Effector memory CD4-positive, alpha-beta T cell (primary cell): ENCODE results near the gene PPP3R1.
"Not testable (repeated sequence)": the region's sequence is repeated elsewhere in the genome, so short reads cannot be mapped to it uniquely, and the experiment has no call there.

Experiments used
- DNase-seq, 3 donors: peaks; one replicate each; pipeline ENCODE4 v3.0.0-alpha.2; 2020
- H3K27ac ChIP-seq: 2 replicates; pipeline ENCODE4 v1.7.0; 2013; ENCODE audit warnings: mild to moderate bottlenecking, low read length, moderate library complexity; ENCODE audit not compliant: insufficient read depth, poor library complexity, severe bottlenecking
- H3K27me3 ChIP-seq: replicated peaks from 2 replicates; pipeline ENCODE4 v1.7.0; 2013; ENCODE audit warnings: mild to moderate bottlenecking, low read length; ENCODE audit not compliant: insufficient read depth, control insufficient read depth, poor library complexity, severe bottlenecking
- H3K36me3 ChIP-seq: 2 replicates; pipeline ENCODE4 v1.7.0; 2013; ENCODE audit warnings: mild to moderate bottlenecking, low read length, moderate library complexity; ENCODE audit not compliant: control insufficient read depth, insufficient read depth
- H3K4me1 ChIP-seq: 2 replicates; pipeline ENCODE4 v1.7.0; 2013; ENCODE audit warnings: low read length, mild to moderate bottlenecking; ENCODE audit not compliant: control insufficient read depth, insufficient read depth, poor library complexity, severe bottlenecking
- H3K4me3 ChIP-seq: 2 replicates; pipeline ENCODE4 v1.7.0; 2013; ENCODE audit warnings: low read length, low read depth, mild to moderate bottlenecking; ENCODE audit not compliant: insufficient read depth, poor library complexity, severe bottlenecking
- H3K9me3 ChIP-seq: 2 replicates; pipeline ENCODE4 v1.7.0; 2013; ENCODE audit warnings: mild to moderate bottlenecking, low read length, moderate library complexity; ENCODE audit not compliant: control insufficient read depth

Gene PPP3R1

GRCh38 chr2:68178432-68178831 is 73.9 kb downstream of the PPP3R1 start:
- DNase-seq = no peak
- Histone ChIP-seq H3K4me1 (no peaks in the 10 kb centered on the region), H3K4me3 (no peak overlapping the region), H3K27me3 (no peaks in the 10 kb centered on the region), H3K9me3 (no peaks in the 10 kb centered on the region), H3K27ac (no peak overlapping the region), H3K36me3 (peaks cover 48% of the 10 kb centered on the region)

DNA sequence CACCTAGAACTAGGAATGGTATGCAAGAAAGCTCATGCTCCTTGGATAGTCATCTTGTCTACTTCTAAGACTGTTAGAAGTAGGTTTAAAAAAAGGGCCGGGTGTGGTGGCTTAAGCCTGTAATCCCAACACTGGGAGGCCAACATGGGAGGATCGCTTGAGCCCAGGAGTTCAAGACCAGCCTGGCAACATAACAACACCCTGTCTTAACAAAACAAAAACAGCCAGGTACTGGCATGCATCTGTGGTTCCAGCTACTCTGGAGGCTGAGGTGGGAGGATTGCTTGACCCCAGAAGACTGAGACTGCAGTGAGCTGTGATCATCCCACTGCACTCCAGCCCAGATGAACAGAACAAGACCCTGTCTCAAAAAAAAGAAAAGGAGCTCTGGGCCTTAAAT is 74.8 kb downstream of the PPP3R1 start:
- H3K36me3 ChIP-seq = peaks cover 44% of the 10 kb centered on the region

DNA sequence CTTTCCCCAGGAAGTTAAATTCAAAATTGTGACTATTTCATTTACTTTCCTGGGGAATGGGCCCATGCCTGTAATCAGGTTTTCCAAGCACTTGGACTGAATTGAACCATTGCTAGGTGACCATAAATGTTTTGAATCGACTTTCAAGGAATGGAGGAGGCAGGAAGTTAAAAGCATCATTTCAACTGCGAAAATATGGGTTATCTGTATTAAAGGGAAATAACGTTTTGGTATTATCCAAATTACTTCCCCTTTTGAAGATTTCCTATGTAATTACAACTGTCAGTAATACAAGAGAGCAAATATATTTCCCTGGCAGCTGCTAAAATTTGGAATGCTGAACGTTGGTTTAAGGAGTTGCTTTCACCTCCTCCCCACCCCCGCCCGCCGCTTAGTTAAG is 75.7 kb downstream of the PPP3R1 start:
- H3K27ac ChIP-seq = no peak overlapping the region
- peaks cover 52% of the 10 kb centered on the region for H3K36me3 ChIP-seq
- H3K27me3 ChIP-seq = no peaks in the 10 kb centered on the region
- H3K4me1 ChIP-seq = no peaks in the 10 kb centered on the region
- no peak overlapping the region for H3K4me3 ChIP-seq
- no peak for DNase-seq
- no peaks in the 10 kb centered on the region for H3K9me3 ChIP-seq

More for the DNA sequence above, 74.8 kb downstream of the PPP3R1 start:
- Histone ChIP-seq H3K27ac (no peak overlapping the region), H3K4me3 (no peak overlapping the region), H3K27me3 (no peaks in the 10 kb centered on the region), H3K4me1 (no peaks in the 10 kb centered on the region), H3K9me3 (no peaks in the 10 kb centered on the region)
- DNase-seq = no peak

- H3K4me3 ChIP-seq, H3K27me3 ChIP-seq, DNase-seq, H3K9me3 ChIP-seq, H3K4me1 ChIP-seq, H3K27ac ChIP-seq: not testable (repeated sequence)
- H3K36me3 ChIP-seq = peaks cover 50% of the 10 kb centered on the region
Measured at GRCh38 chr2:68175210-68175609, 77.1 kb downstream of the PPP3R1 start.

- no peaks in the 10 kb centered on the region for H3K27me3 ChIP-seq
- no peak overlapping the region for H3K4me3 ChIP-seq
- DNase-seq = no peak
- no peaks in the 10 kb centered on the region for H3K9me3 ChIP-seq
- H3K27ac ChIP-seq = no peak overlapping the region
- peaks cover 39% of the 10 kb centered on the region for H3K36me3 ChIP-seq
- no peaks in the 10 kb centered on the region for H3K4me1 ChIP-seq
Measured at GRCh38 chr2:68172990-68173700, 79.2 kb downstream of the PPP3R1 start.

DNA sequence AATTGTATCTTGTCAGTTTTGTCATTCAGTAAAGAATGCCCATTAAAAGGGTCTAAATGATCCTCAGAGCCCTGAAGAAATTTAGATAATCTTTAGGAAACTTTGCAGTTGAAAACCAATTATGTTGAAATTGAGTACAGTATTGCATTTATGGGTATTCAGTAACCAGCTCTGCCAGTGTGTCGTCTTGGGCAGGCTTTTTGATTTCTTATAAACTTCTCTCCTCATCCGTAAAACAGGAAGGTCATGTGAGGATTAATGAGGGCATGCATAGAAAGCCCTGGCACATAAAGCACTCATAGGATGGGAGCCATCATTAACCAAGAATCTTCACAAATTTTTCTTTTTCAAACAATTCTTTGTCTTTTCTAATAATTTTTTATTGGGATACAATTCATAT is 79.8 kb downstream of the PPP3R1 start:
- Histone ChIP-seq H3K4me3 (no peak overlapping the region), H3K27ac (no peak overlapping the region), H3K9me3 (no peaks in the 10 kb centered on the region), H3K4me1 (no peaks in the 10 kb centered on the region), H3K36me3 (peaks cover 34% of the 10 kb centered on the region), H3K27me3 (no peaks in the 10 kb centered on the region)
- DNase-seq = no peak

- Histone ChIP-seq H3K9me3 (no peaks in the 10 kb centered on the region), H3K27me3 (no peaks in the 10 kb centered on the region), H3K27ac (no peak overlapping the region), H3K4me3 (no peak overlapping the region), H3K36me3 (peaks cover 26% of the 10 kb centered on the region), H3K4me1 (no peaks in the 10 kb centered on the region)
- no peak for DNase-seq
Measured at GRCh38 chr2:68171684-68172083, 80.6 kb downstream of the PPP3R1 start.

DNA sequence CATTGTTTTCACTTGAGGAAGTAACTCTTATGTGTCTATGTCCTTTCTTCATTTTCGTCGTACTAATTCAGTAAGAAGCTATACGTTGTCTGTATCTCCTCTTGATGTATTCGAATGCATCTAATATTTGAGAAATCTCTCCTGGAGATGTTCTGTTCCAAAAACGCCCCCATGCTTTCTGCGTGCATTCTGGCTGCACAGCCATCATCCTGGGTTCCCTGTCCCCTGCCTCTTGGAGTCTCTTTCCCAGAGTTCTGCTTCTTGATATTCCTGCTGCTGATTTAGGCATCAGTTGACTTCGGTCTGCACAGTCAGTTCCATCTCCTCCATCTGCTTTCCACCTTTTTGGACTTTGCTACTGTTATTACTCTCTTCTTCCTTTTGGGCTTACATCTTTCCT is 81.2 kb downstream of the PPP3R1 start:
- Histone ChIP-seq H3K4me3 (no peak overlapping the region), H3K36me3 (peaks cover 27% of the 10 kb centered on the region), H3K27ac (no peak overlapping the region), H3K4me1 (no peaks in the 10 kb centered on the region), H3K27me3 (no peaks in the 10 kb centered on the region), H3K9me3 (no peaks in the 10 kb centered on the region)
- no peak for DNase-seq

- no peaks in the 10 kb centered on the region for H3K27me3 ChIP-seq
- H3K9me3 ChIP-seq = no peaks in the 10 kb centered on the region
- peaks cover 31% of the 10 kb centered on the region for H3K36me3 ChIP-seq
- no peak for DNase-seq
- no peaks in the 10 kb centered on the region for H3K4me1 ChIP-seq
- no peak overlapping the region for H3K4me3 ChIP-seq
- H3K27ac ChIP-seq = no peak overlapping the region
Measured at GRCh38 chr2:68169308-68169707, 83.0 kb downstream of the PPP3R1 start.

GRCh38 chr2:68167186-68167585 is 85.1 kb downstream of the PPP3R1 start:
- Histone ChIP-seq H3K27ac (no peak overlapping the region), H3K27me3 (no peaks in the 10 kb centered on the region), H3K9me3 (no peaks in the 10 kb centered on the region), H3K4me1 (no peaks in the 10 kb centered on the region), H3K36me3 (peaks cover 39% of the 10 kb centered on the region), H3K4me3 (no peak overlapping the region)
- no peak for DNase-seq
